Gastroesophageal sphincter (tissue), 4 donors: Measurements from ENCODE around the gene EML3. TPM values are rescaled to one million over a fixed set of nuclear protein-coding genes. Genes with fewer than 3 reads are reported as not detected.
"Not testable (repeated sequence)": the region's sequence is repeated elsewhere in the genome, so short reads cannot be mapped to it uniquely, and the experiment has no call there.

Experiments
- ATAC-seq: fragments of 150-250 bp; one replicate; pipeline ENCODE4 v1.9.1; 2016; ENCODE audit warnings: mild to moderate bottlenecking, moderate library complexity
- H3K27ac ChIP-seq, 4 donors: fragments of 200-600 bp; sonication (generic) in 3 of 4; 1 replicate in 3 of 4; 2 replicates in 1 of 4; pipeline ENCODE4 v1.5.1; 2016 to 2019
- H3K27me3 ChIP-seq: fragments of 200-600 bp; sonication (generic); one replicate; pipeline ENCODE4 v1.5.1; 2019
- H3K36me3 ChIP-seq, 2 donors: fragments of 200-600 bp; sonication (generic); one replicate each; pipeline ENCODE4 v1.5.1; 2019; ENCODE audit warnings: control low read depth in 1 of 2
- H3K4me1 ChIP-seq, 3 donors: fragments of 200-600 bp; sonication (generic); 1 replicate in 2 of 3; 2 replicates in 1 of 3; pipeline ENCODE4 v1.5.1; 2016 to 2019; ENCODE audit warnings: control low read depth in 2 of 3
- H3K4me3 ChIP-seq, 2 donors: fragments of 200-600 bp; sonication (generic); one replicate each; pipeline ENCODE4 v1.5.1; 2019; ENCODE audit warnings: mild to moderate bottlenecking in 1 of 2, moderate library complexity in 1 of 2
- H3K9me3 ChIP-seq, 3 donors: fragments of 200-600 bp; sonication (generic); one replicate each; pipeline ENCODE4 v1.5.1; 2017 to 2019; ENCODE audit warnings: control low read depth in 2 of 3
- CTCF ChIP-seq, 4 experiments: fragments of 200-600 bp in 2 of 4; fragments of 450-650 bp in 2 of 4; sonication (generic) in 1 of 4; IDR thresholded peaks; one replicate each; pipeline ENCODE4 v1.5.1; 2017 to 2019; ENCODE audit warnings: antibody characterized with exemption in 4 of 4, mild to moderate bottlenecking in 2 of 4, moderate library complexity in 2 of 4
- EP300 ChIP-seq: sonication (generic); formaldehyde crosslinking; IDR thresholded peaks from one replicate; pipeline ENCODE4 v1.6.1; 2017; ENCODE audit warnings: antibody characterized with exemption, mild to moderate bottlenecking
- POLR2A ChIP-seq, 2 donors: fragments of 450-650 bp; IDR thresholded peaks; one replicate each; pipeline ENCODE4 v1.6.1; 2017; ENCODE audit warnings: antibody characterized with exemption in 2 of 2, mild to moderate bottlenecking in 2 of 2, moderate library complexity in 1 of 2
- POLR2AphosphoS5 ChIP-seq: sonication (generic); formaldehyde crosslinking; IDR thresholded peaks from one replicate; pipeline ENCODE4 v1.6.1; 2017; ENCODE audit warnings: antibody characterized with exemption
- WGBS, 2 donors: methylation state at CpG; one replicate each; pipeline ENCODE4 v1.1.5; 2018; ENCODE audit warnings: low coverage in 1 of 2; 5-methylcytosine and 5-hydroxymethylcytosine counted together
- total RNA-seq, 4 donors: library from RNA; depleted of rRNA; stranded (reverse); fragments of >200 nt; gene quantifications; one replicate each; pipeline ENCODE4 v1.1.0, GENCODE V29; 2016

EML3 gene
- 10 to 100 TPM; 25.4 to 36.7 (median 31.9) TPM for total RNA-seq

GRCh38 chr11:62612366-62613290 is at the start of gene EML3, which contains the start of gene ROM1:
Gene EML3 (minus strand): TSS chr11:62612775. CDS start chr11:62612457, 318 bp downstream.
Gene ROM1 (plus strand): TSS chr11:62613257. CDS start chr11:62613282, 25 bp downstream.
- Histone ChIP-seq H3K9me3 (no peaks in the 10 kb centered on the region), H3K27me3 (no peaks in the 10 kb centered on the region), H3K4me3 (peak within 1 kb of the TSS; percentile 74 to 95), H3K4me1 (peaks cover 2 to 42% (median 21%) of the 10 kb centered on the region in 3 donors), H3K27ac (peak within 1 kb of the TSS; percentile 93 to 98 (median 96)), H3K36me3 (peaks cover 0 to 68% of the 10 kb centered on the region in 2 donors)
- peak; percentile 88 for ATAC-seq
- WGBS, 2 donors = no CpG with 5 or more reads among the region's 91 CpGs
- TF ChIP-seq POLR2AphosphoS5 (peak; percentile 66), POLR2A (IDR thresholded peaks at IDR 0.05) (peak in 1 of 2 donors; percentile 55), EP300 (no peak), CTCF (IDR thresholded peaks at IDR 0.05) (peak in 3 of 4 experiments; percentile 76 to 99 (median 92))

- no peak for ATAC-seq
- H3K36me3 ChIP-seq = peaks cover 0 to 6% of the 10 kb centered on the region in 2 donors
- no peak overlapping the region for H3K27ac ChIP-seq
- WGBS, 2 donors = 48 to 60% methylated on average over 2 to 3 of the region's 5 CpGs
- TF ChIP-seq POLR2A (IDR thresholded peaks at IDR 0.05) (no peak), EP300 (no peak), CTCF (IDR thresholded peaks at IDR 0.05) (no peak), POLR2AphosphoS5 (no peak)
- H3K4me3 ChIP-seq = no peak overlapping the region
- H3K27me3 ChIP-seq = no peaks in the 10 kb centered on the region
- H3K4me1 ChIP-seq = peaks cover 0 to 9% (median 7%) of the 10 kb centered on the region in 3 donors
- no peaks in the 10 kb centered on the region for H3K9me3 ChIP-seq
Measured at GRCh38 chr11:62656796-62657429, 44.3 kb upstream of the EML3 start.

GRCh38 chr11:62654297-62654696 is 41.7 kb upstream of the EML3 start:
- no peak for ATAC-seq
- H3K9me3 ChIP-seq = no peaks in the 10 kb centered on the region
- TF ChIP-seq POLR2AphosphoS5 = no peak
- TF ChIP-seq POLR2A (IDR thresholded peaks at IDR 0.05) = no peak
- no peak for TF ChIP-seq EP300
- TF ChIP-seq CTCF (IDR thresholded peaks at IDR 0.05) = no peak
- WGBS, 2 donors = 84 to 91% methylated on average over 7 to 10 of the region's 11 CpGs
- peaks cover 0 to 7% of the 10 kb centered on the region in 2 donors for H3K36me3 ChIP-seq
- H3K4me1 ChIP-seq = peaks cover 0 to 22% (median 13%) of the 10 kb centered on the region in 3 donors
- H3K27ac ChIP-seq = no peak overlapping the region
- no peak overlapping the region for H3K4me3 ChIP-seq
- H3K27me3 ChIP-seq = no peaks in the 10 kb centered on the region

- H3K4me3 ChIP-seq = peak overlapping the region; percentile 48 to 78
- H3K27me3 ChIP-seq = no peaks in the 10 kb centered on the region
- peak overlapping the region; percentile 64 to 93 (median 90) for H3K27ac ChIP-seq
- no peak for TF ChIP-seq POLR2A (IDR thresholded peaks at IDR 0.05)
- no peak for TF ChIP-seq POLR2AphosphoS5
- no peak for TF ChIP-seq CTCF (IDR thresholded peaks at IDR 0.05)
- no peak for TF ChIP-seq EP300
- 10 to 63% methylated on average over 2 to 9 of the region's 16 CpGs for WGBS, 2 donors
- H3K4me1 ChIP-seq = peaks cover 0 to 29% (median 13%) of the 10 kb centered on the region in 3 donors
- no peak for ATAC-seq
- peaks cover 0 to 26% of the 10 kb centered on the region in 2 donors for H3K36me3 ChIP-seq
- H3K9me3 ChIP-seq = no peaks in the 10 kb centered on the region
Measured at GRCh38 chr11:62652161-62653006, 39.8 kb upstream of the EML3 start.

- H3K9me3 ChIP-seq, ATAC-seq, H3K27ac ChIP-seq, H3K4me3 ChIP-seq, H3K27me3 ChIP-seq: not testable (repeated sequence)
- Histone ChIP-seq H3K36me3 (peaks cover 0 to 27% of the 10 kb centered on the region in 2 donors), H3K4me1 (peaks cover 2 to 44% (median 23%) of the 10 kb centered on the region in 3 donors)
- 92 to 94% methylated on average over 2 to 12 of the region's 12 CpGs for WGBS, 2 donors
Measured at GRCh38 chr11:62650283-62650682, 37.7 kb upstream of the EML3 start.
